ENCODE measurements around the gene FGD6. TPM values are rescaled to one million over a fixed set of nuclear protein-coding genes. Genes with fewer than 3 reads are reported as not detected.
"Not testable (repeated sequence)": the region's sequence is repeated elsewhere in the genome, so short reads cannot be mapped to it uniquely, and the experiment has no call there.

FGD6 gene
- total RNA-seq, 1 experiment from 2014 or later = 18.2 TPM

- TF ChIP-seq ZBTB33 (IDR thresholded peaks at IDR 0.05; ENCODE audit: extremely low read depth, insufficient replicate concordance, low read length) (no peak), CTCF (IDR thresholded peaks at IDR 0.05 in 2 of 3, conservative IDR thresholded peaks at IDR 0.05 in 1 of 3; ENCODE audit: borderline replicate concordance in 1 of 3, insufficient read depth in 1 of 3, low read depth in 2 of 3, low read length in 2 of 3) (no peak), CBX3 (IDR thresholded peaks at IDR 0.05; ENCODE audit: low read depth) (no peak), YY1 (IDR thresholded peaks at IDR 0.05; ENCODE audit: extremely low read depth, insufficient replicate concordance, low read depth, low read length) (no peak), ATF3 (IDR thresholded peaks at IDR 0.05) (no peak), ZFX (IDR thresholded peaks at IDR 0.05) (no peak), EZH2phosphoT487 (IDR thresholded peaks at IDR 0.05; ENCODE audit: borderline replicate concordance) (no peak), SP1 (IDR thresholded peaks at IDR 0.05; ENCODE audit: low read depth) (no peak), TCF7L2 (IDR thresholded peaks at IDR 0.05; ENCODE audit: borderline replicate concordance, extremely low read depth, insufficient read depth, insufficient read length) (no peak), CEBPB (IDR thresholded peaks at IDR 0.05; ENCODE audit: low read depth) (no peak)
These were observed 120.9 kb downstream of the FGD6 start (continued) for GRCh38 chr12:95096378-95096777.

GRCh38 chr12:95095866-95096265 is 121.4 kb downstream of the FGD6 start:
- intact Hi-C loops (cut with micrococcal nuclease); RAD21 ChIA-PET (ENCODE audit: low non-redundant PET in 1 of 2, low total read pairs in 2 of 2, uncharacterized antibody in 2 of 2, unreplicated experiment in 2 of 2); H3K4me3 ChIP-seq (replicated peaks in 1 of 2; ENCODE audit: low read depth in 1 of 2, low read length in 2 of 2); BruUV-seq (replicated peaks); H3K4me2 ChIP-seq (ENCODE audit: low read length); H3K36me3 ChIP-seq (ENCODE audit: control insufficient read depth in 1 of 2, insufficient read depth in 2 of 2, low read length in 2 of 2); H3K9me2 ChIP-seq (ENCODE audit: insufficient read depth); CTCF ChIA-PET; H3K27me3 ChIP-seq (ENCODE audit: insufficient read depth, low read length); H3K79me2 ChIP-seq (ENCODE audit: insufficient read depth, low read length); H3K27ac ChIP-seq (ENCODE audit: low read depth, low read length); H4K20me1 ChIP-seq (ENCODE audit: insufficient read depth); DNase-seq (ENCODE audit: low read depth, low spot score); H3K9me3 ChIP-seq (ENCODE audit: control insufficient read depth in 1 of 2, insufficient read depth in 1 of 2, low read depth in 1 of 2, low read length in 2 of 2); H3K9ac ChIP-seq (ENCODE audit: low read length); ATAC-seq; H2AFZ ChIP-seq (ENCODE audit: low read depth, low read length, poor library complexity, severe bottlenecking); POLR2A ChIA-PET: not testable (repeated sequence)
- peaks cover 15 to 39% of the 10 kb centered on the region in 2 experiments for H3K4me1 ChIP-seq (ENCODE audit: control insufficient read depth in 1 of 2, insufficient read depth in 2 of 2, low read length in 2 of 2)
